Stimulated activated CD4-positive, alpha-beta T cell treated with anti-CD3 and anti-CD28 coated beads, Interleukin-12 subunit alpha, Interleukin-12 subunit beta, amount 100 ng/mL, for 24 hours (primary cell): Measurements from ENCODE around the gene THSD1.
"Not testable (repeated sequence)": the region's sequence is repeated elsewhere in the genome, so short reads cannot be mapped to it uniquely, and the experiment has no call there.

Experiments
- DNase-seq, 2 experiments: peaks; one replicate each; pipeline ENCODE4 v3.0.0-alpha.2; 2020; ENCODE audit warnings: low read depth in 2 of 2

The THSD1 gene

GRCh38 chr13:52356327-52356726 is 49.6 kb downstream of the THSD1 start:
- no peak for DNase-seq

- no peak for DNase-seq
Measured at GRCh38 chr13:52353193-52353592, 52.8 kb downstream of the THSD1 start.

GRCh38 chr13:52348983-52349780 is 56.8 kb downstream of the THSD1 start:
- no peak for DNase-seq

GRCh38 chr13:52348071-52348470 is 57.9 kb downstream of the THSD1 start:
- DNase-seq: no peak

GRCh38 chr13:52345631-52346251 is 60.2 kb downstream of the THSD1 start:
- no peak for DNase-seq

- DNase-seq: no peak
Measured at GRCh38 chr13:52345048-52345447, 60.9 kb downstream of the THSD1 start.

GRCh38 chr13:52344108-52344507 is 61.9 kb downstream of the THSD1 start:
- no peak for DNase-seq

GRCh38 chr13:52342203-52342602 is 63.8 kb downstream of the THSD1 start:
- DNase-seq: not testable (repeated sequence)

- DNase-seq: not testable (repeated sequence)
Measured at GRCh38 chr13:52337828-52338455, 68.0 kb downstream of the THSD1 start.

GRCh38 chr13:52334107-52334506 is 71.9 kb downstream of the THSD1 start:
- DNase-seq: not testable (repeated sequence)

- DNase-seq: not testable (repeated sequence)
Measured at GRCh38 chr13:52331844-52332243, 74.1 kb downstream of the THSD1 start.
